K562 (cell line): ENCODE measurements around the gene BCAM. TPM values are rescaled to one million over a fixed set of nuclear protein-coding genes. Genes with fewer than 3 reads are reported as not detected.

Experiments
- BCL6 ChIP-seq: fragments of 250-450 bp; sonication (Bioruptor Pico); IDR thresholded peaks from 2 replicates; pipeline ENCODE4 v1.4.0; 2020
- ELK1 ChIP-seq: sonication (generic); formaldehyde crosslinking; IDR thresholded peaks from 2 replicates; pipeline ENCODE4 v1.8.1; 2022; ENCODE audit warnings: missing genetic modification reagents
- ETV5 ChIP-seq: sonication (generic); formaldehyde crosslinking; IDR thresholded peaks from 2 replicates; pipeline ENCODE4 v1.4.0; 2020; ENCODE audit warnings: low read depth, mild to moderate bottlenecking, missing genetic modification reagents
- IRF9 ChIP-seq: fragments of 450-650 bp; IDR thresholded peaks from 2 replicates; pipeline ENCODE4 v1.6.1; 2016; ENCODE audit warnings: missing biosample characterization, missing genetic modification characterization
- MAFK ChIP-seq: IDR thresholded peaks from 2 replicates; pipeline ENCODE4 v1.6.1; 2011; ENCODE audit warnings: low read length, improper control_type of control experiment
- MYBL2 ChIP-seq, 2 experiments: fragments of 450-650 bp in 1 of 2; sonication (generic) in 1 of 2; formaldehyde crosslinking in 1 of 2; IDR thresholded peaks; 2 replicates each; pipeline versions ENCODE4 v1.6.1 to v1.8.1; 2017 to 2022; ENCODE audit warnings: borderline replicate concordance in 1 of 2, inconsistent platforms in 1 of 2, low read depth in 1 of 2, mild to moderate bottlenecking in 1 of 2, missing genetic modification reagents in 1 of 2, moderate library complexity in 1 of 2
- NCOR1 ChIP-seq: fragments of 450-650 bp; IDR thresholded peaks from 2 replicates; pipeline ENCODE4 v1.6.1; 2016; ENCODE audit warnings: mild to moderate bottlenecking, moderate library complexity
- NR1H2 ChIP-seq: sonication (generic); formaldehyde crosslinking; IDR thresholded peaks from 2 replicates; pipeline ENCODE4 v1.4.0; 2020; ENCODE audit warnings: mild to moderate bottlenecking, missing genetic modification reagents
- POU5F1 ChIP-seq: fragments of 150-350 bp; IDR thresholded peaks from 2 replicates; pipeline ENCODE4 v1.6.1; 2014; ENCODE audit warnings: borderline replicate concordance, low read length, low read depth, mild to moderate bottlenecking; ENCODE audit not compliant: partially characterized antibody
- PRMT5 ChIP-seq: sonication (generic); formaldehyde crosslinking; IDR thresholded peaks from 2 replicates; pipeline ENCODE4 v1.5.0; 2020; ENCODE audit warnings: missing genetic modification reagents
- PTRF ChIP-seq: fragments of 450-650 bp; IDR thresholded peaks from 2 replicates; pipeline ENCODE4 v1.6.1; 2016; ENCODE audit warnings: mild to moderate bottlenecking, missing genetic modification characterization, missing compliant biosample characterization
- PYGO2 ChIP-seq: fragments of 450-650 bp; IDR thresholded peaks from 2 replicates; pipeline ENCODE4 v1.6.1; 2016; ENCODE audit warnings: mild to moderate bottlenecking, missing genetic modification characterization, moderate library complexity, missing compliant biosample characterization
- UBTF ChIP-seq, 2 experiments: IDR thresholded peaks; 2 replicates each; pipeline ENCODE4 v1.6.1; 2012; ENCODE audit warnings: improper control_type of control experiment in 2 of 2, low read depth in 2 of 2, low read length in 2 of 2, borderline replicate concordance in 1 of 2
- ZNF134 ChIP-seq: fragments of 250-450 bp; sonication (Bioruptor Pico); conservative IDR thresholded peaks from 2 replicates; pipeline ENCODE4 v1.4.0; 2020
- ZNF263 ChIP-seq: sonication (generic); formaldehyde crosslinking; IDR thresholded peaks from 2 replicates; pipeline ENCODE4 v1.8.0; 2022; ENCODE audit warnings: mild to moderate bottlenecking, missing genetic modification reagents, borderline replicate concordance
- ZNF324 ChIP-seq: fragments of 250-450 bp; sonication (Bioruptor Pico); IDR thresholded peaks from 2 replicates; pipeline ENCODE4 v1.4.0; 2020; ENCODE audit warnings: mild to moderate bottlenecking
- ZNF586 ChIP-seq: fragments of 450-650 bp; formaldehyde crosslinking; conservative IDR thresholded peaks from 2 replicates; pipeline ENCODE4 v1.4.0; 2020; ENCODE audit warnings: mild to moderate bottlenecking, moderate library complexity
- polyA plus RNA-seq, 8 experiments: library from polyadenylated mRNA; depleted of rRNA in 4 of 8; stranded (reverse) in 5 of 8; unstranded in 3 of 8; fragments of >200 nt; fragmentation: Nextera tagmentation in 2 of 8; fragmentation: Illumina TruSeq in 1 of 8; extraction: Ambion mirVana in 2 of 8; extraction: Trizol in 1 of 8; gene quantifications; 2 replicates each; pipeline versions ENCODE4 v1.2.1 to v1.2.3, GENCODE V29; 2011 to 2014; ENCODE audit warnings: inconsistent platforms in 1 of 8, missing spikeins in 1 of 8
- total RNA-seq, 7 experiments: library from RNA; depleted of rRNA in 6 of 7; stranded (reverse); fragments of >200 nt in 6 of 7; fragmentation: Illumina TruSeq in 2 of 7; extraction: Trizol in 2 of 7; gene quantifications; 2 replicates each; pipeline versions ENCODE4 v1.2.1 to v1.2.3, GENCODE V29; 2011 to 2021; ENCODE audit warnings: low replicate concordance in 1 of 7
- TF ChIP-seq, protein P1 (sequence below), 2 experiments: IDR thresholded peaks; 2 replicates each; pipeline ENCODE4 v1.6.1; 2011; ENCODE audit warnings: borderline replicate concordance in 1 of 2, control low read depth in 1 of 2, low read depth in 1 of 2, low read length in 1 of 2, mild to moderate bottlenecking in 1 of 2, mixed read lengths in 1 of 2, moderate library complexity in 1 of 2; ENCODE audit not compliant: insufficient read depth in 1 of 2, insufficient read length in 1 of 2, poor library complexity in 1 of 2, severe bottlenecking in 1 of 2; ENCODE audit errors: extremely low read depth in 1 of 2
- TF ChIP-seq, protein P2 (sequence below): fragments of 450-650 bp; IDR thresholded peaks from 2 replicates; pipeline ENCODE4 v1.6.1; 2017; ENCODE audit warnings: antibody characterized with exemption

Gene BCAM
- total and polyA plus RNA-seq, 9 of the 15 experiments (the other 6 are each of a cell fraction or from before 2014, with no cell fraction given) = 0.07 to 1.3 (median 0.33) TPM; not detected in 2

DNA sequence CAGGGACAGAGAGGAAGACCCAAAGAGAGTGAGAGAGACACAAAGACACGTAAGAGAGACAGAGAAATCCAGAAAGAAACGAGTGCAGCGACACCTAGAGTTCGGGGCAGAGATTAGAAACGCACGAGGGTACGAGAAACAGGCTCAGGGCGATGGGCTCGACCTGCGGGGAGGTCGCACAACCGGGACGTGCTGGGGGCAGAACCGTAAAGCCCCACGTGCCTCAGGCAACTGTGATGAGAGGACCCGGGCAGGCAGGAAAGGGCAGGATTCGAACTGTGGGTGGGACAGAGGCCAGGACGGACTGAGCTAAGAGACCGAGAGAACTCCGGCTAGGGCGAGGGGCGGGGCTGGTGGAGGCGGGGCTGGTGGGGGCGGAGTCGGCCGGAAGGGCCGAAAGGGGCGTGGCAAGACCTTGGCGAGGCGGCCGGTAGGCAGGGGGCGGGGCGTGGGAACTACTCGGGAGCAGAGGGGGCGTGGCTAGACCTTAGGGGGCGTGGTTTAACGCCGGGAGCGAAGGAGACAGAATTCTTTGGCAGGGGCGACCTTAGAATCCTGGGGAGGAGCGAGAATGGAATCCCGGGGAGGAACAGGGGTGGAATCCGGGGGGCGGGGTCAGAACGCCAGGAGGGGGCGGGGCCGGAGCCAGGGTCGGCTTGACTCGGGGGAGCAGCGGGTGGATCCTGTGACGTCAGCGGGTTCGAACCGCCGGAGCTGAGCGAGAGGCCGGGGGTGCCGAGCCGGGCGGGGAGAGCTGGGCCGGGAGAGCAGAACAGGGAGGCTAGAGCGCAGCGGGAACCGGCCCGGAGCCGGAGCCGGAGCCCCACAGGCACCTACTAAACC, 36.9 kb downstream of the BCAM start, which contains the start of gene NECTIN2 (continued):
- TF ChIP-seq ZNF586 (CRISPR knock-in tag) (no peak), ELK1 (no peak), POU5F1 (no peak), PTRF (tag) (no peak), PRMT5 (CRISPR knock-in tag) (no peak), NR1H2 (CRISPR knock-in tag) (no peak), ETV5 (CRISPR knock-in tag) (no peak), MYBL2 (IDR thresholded peaks at IDR 0.05; ENCODE audit: low read depth) (no peak), MYBL2 (CRISPR knock-in tag; IDR thresholded peaks at IDR 0.05; ENCODE audit: borderline replicate concordance) (no peak), ZNF263 (CRISPR knock-in tag) (peak; percentile 55; the same call in 1 of the 2 replicates), PYGO2 (tag) (no peak), IRF9 (tag) (no peak), UBTF (IDR thresholded peaks at IDR 0.05; ENCODE audit: borderline replicate concordance in 1 of 2, low read depth in 2 of 2, low read length in 2 of 2) (0 out of 4 replicates have a peak, but pooled peaks of 1 of the 2 experiments have one; percentile 22), MAFK (no peak), ZNF324 (CRISPR knock-in tag) (no peak), NCOR1 (peak; percentile 33; the same call in 1 of the 2 replicates), BCL6 (no peak), ZNF134 (no peak)
- TF ChIP-seq, protein P1, sequence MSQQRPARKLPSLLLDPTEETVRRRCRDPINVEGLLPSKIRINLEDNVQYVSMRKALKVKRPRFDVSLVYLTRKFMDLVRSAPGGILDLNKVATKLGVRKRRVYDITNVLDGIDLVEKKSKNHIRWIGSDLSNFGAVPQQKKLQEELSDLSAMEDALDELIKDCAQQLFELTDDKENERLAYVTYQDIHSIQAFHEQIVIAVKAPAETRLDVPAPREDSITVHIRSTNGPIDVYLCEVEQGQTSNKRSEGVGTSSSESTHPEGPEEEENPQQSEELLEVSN (IDR thresholded peaks at IDR 0.05; ENCODE audit: borderline replicate concordance in 1 of 2, extremely low read depth in 1 of 2, insufficient read depth in 1 of 2, insufficient read length in 1 of 2, low read depth in 1 of 2, low read length in 1 of 2, poor library complexity in 1 of 2, severe bottlenecking in 1 of 2) = peak; percentile 7 to 39
- TF ChIP-seq, protein P2, sequence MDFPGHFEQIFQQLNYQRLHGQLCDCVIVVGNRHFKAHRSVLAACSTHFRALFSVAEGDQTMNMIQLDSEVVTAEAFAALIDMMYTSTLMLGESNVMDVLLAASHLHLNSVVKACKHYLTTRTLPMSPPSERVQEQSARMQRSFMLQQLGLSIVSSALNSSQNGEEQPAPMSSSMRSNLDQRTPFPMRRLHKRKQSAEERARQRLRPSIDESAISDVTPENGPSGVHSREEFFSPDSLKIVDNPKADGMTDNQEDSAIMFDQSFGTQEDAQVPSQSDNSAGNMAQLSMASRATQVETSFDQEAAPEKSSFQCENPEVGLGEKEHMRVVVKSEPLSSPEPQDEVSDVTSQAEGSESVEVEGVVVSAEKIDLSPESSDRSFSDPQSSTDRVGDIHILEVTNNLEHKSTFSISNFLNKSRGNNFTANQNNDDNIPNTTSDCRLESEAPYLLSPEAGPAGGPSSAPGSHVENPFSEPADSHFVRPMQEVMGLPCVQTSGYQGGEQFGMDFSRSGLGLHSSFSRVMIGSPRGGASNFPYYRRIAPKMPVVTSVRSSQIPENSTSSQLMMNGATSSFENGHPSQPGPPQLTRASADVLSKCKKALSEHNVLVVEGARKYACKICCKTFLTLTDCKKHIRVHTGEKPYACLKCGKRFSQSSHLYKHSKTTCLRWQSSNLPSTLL = no peak
